ENCODE data around the gene TNFRSF8.
"Not testable (repeated sequence)": the region's sequence is repeated elsewhere in the genome, so short reads cannot be mapped to it uniquely, and the experiment has no call there.

TNFRSF8 gene

DNA sequence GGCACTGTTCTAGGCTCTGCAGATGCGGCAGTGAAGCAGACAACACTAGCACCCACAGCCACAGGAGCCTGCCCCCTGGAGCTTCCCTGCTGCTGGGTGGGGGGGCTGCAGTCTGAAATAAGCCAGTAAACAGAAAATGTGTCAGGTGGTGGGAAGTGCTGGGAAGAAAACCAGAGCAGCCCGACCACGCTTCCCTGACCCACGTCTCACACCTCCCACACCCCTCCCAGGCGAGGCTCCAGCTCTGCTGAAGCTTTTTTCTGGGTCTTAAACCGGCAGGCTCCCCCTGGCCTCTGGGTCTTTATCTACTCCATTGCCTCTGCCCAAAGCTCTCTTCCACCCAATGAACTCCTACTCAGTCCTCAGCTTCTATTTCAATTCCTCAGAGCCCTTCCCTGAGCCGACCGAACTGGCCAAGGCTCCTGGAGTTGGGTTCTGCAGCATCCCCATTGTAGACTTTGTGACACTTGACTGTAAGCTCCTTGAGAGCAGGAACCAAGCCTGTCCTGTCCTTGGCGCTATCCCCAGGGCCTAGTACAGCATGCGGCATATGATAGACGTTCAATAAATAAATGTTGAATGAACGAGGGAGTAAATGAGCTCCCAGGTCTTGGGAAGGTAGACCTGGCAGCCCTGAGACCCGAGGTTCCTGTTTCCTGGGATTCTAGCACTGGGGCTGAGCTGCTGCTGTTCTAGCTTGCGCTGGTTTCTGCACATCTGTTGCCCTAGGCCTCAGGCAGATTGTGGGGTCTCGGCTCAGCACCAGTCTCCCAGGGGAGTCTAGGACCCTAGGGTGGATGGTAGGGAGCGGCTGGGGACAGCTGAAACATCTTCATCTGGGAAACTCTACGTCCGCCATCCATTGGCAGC lies 25.4 kb upstream of the TNFRSF8 start:
- no peak for DNase-seq (ENCODE audit: low read depth)
- no peak overlapping the region for H3K4me3 ChIP-seq (ENCODE audit: low read depth, low read length)

DNA sequence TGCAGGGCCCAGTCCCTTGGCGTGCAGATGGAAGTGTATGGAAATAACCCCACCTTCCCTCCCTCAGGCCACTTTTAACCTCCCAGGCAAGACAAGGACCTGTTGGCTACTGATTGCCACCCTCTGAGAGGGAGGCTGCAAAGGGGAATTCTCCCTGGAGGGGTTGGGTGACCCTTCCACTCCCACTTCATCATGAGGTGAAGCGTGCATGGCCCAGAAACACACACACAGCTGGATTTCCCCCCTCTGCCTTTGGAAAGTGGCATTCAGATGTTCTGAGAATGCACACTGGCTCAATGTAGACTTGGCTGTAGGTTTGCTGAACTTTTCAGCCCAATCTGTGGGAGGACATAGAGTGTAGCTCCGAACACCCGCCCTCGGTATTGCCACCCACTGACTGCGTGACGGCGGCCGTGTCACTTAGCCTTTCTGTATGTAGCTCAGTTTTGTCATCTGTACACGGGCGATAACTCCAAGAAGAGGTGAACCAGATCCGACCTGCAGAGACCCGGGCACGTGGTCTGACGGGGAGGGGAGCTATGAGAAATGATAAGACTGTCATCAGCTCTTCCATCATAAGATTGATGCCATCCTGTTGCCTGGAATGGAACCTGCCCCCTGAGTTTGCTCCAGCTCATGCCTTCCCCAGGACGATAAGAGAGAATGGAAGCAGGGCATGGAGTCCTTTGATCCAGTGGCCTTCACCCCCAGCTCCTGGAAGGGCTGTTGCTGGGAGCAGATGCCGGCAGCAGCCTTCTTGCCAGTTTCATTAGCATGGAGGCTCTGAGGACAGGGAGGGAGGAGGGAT lies 24.5 kb upstream of the TNFRSF8 start:
- H3K4me3 ChIP-seq (ENCODE audit: low read depth, low read length) = no peak overlapping the region
- DNase-seq (ENCODE audit: low read depth) = no peak

DNA sequence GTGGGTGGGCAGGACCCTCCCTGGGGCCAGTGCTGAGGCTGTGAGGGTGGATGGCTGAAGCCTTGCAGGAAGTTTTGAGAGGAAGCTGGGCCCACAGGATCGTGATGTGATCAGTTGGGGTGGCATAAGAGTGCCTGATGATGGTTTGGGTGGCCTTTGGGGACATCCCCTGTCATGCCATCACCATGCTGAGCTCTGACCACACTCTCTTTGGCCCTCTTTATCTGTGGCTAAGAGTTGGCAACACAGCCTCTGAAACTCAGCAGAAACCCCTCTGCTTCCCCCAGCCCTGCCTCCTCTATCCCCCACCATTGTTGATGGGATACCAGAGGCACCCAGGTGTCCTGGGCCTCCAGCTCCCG lies 24.0 kb upstream of the TNFRSF8 start:
- H3K4me3 ChIP-seq (ENCODE audit: low read depth, low read length) = no peak overlapping the region
- no peak for DNase-seq (ENCODE audit: low read depth)

DNA sequence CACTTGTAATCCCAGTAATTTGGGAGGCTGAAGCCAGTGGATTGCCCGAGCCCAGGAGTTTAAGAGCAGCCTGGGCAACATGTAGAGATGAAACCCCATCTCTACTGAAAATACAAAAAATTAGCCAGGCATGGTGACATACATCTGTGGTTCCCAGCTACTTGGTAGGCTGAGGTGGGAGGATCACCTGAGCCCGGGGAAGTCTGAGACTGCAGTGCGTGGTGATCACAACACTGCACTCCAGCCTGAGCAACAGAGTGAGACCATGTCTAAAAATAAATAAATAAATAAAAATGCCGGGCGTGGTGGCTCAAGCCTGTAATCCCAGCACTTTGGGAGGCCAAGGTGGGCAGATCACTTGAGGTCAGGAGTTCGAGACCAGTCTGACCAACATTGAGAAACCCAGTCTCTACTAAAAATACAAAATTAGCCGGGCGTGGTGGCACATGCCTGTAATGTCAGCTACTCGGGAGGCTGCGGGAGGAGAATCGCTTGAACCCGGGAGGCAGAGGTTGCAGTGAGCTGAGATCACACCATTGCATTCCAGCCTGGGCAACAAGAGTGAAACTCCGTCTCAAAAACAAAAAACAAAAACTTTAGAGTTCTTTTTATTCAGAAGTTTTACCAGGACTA lies 23.2 kb upstream of the TNFRSF8 start:
- not testable (repeated sequence) for DNase-seq (ENCODE audit: low read depth); H3K4me3 ChIP-seq (ENCODE audit: low read depth, low read length)

DNA sequence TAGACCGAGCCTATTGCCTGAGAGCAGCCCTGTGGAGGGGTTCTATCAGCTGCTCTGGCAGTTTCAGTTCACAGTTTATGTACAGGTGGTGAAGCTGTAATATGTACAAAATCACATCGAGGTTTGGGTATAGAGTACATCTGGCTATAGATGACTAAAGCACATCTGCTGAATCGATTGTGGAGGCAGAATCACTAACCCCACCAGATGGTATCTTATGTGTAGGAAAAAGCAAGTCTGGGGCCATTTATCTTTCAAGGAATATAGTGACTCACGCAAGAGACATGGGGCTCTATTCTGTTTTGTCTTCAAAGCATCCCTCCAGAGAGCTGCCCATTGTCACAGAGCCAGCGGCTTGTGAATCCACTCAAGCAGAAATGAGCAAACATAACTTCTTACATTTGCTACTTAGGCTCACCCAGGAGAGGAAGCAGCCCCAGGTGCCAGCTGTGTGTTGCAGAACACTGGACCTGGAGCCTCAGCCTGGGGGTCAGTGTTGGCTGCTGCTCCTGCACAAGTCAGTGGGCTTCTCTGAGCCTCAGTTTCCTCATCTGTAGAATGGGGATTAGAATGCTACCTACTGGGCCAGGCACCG lies 22.5 kb upstream of the TNFRSF8 start:
- peak; percentile 78 for DNase-seq (ENCODE audit: low read depth)
- H3K4me3 ChIP-seq (ENCODE audit: low read depth, low read length) = no peak overlapping the region

DNA sequence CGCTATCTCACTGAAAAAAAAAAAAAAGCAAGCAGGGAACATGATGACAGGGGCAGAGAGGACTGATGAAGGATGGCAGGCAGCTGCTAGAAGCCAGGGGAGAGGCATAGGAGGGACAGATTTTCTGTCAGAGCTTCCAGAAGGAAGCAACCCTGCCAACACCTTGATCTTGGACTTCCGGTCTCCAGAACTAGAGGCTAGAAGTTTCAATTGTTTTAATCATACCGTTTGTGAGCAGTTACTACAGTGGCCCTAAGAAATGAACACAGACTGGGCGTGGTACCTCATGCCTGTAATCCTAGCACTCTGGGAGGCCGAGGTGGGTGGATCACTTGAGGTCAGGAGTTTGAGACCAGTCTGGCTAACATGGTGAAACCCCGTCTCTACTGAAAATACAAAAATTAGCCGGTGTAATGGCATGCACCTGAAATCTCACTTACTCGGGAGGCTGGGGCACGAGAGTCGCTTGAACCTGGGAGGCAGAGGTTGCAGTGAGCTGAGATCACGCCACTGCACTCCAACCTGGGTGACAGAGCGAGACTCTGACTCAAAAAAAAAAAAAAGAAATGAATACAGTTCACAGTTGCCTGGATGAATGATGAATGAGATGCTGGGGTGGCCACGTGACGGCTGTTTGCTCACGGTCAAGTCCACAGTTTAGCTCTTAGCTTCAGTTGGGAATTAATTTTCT lies 18.8 kb upstream of the TNFRSF8 start:
- DNase-seq (ENCODE audit: low read depth); H3K4me3 ChIP-seq (ENCODE audit: low read depth, low read length): not testable (repeated sequence)

DNA sequence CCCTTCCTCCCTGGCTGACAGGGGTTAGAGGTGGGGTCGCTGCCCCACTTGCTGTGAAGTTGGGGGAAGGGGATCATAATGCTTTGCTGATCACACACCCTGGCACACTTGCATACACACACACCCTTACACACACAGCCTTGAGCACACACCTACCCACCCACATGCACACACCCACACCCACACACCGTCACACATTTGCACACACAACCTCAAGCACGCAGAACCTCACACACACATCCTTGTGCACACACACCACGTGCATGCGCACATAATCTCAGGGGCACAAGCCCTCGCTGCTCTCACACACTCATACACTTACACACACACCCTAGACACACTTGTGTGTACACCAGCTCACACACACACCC lies 16.4 kb upstream of the TNFRSF8 start:
- H3K4me3 ChIP-seq (ENCODE audit: low read depth, low read length) = no peak overlapping the region
- DNase-seq (ENCODE audit: low read depth) = no peak

DNA sequence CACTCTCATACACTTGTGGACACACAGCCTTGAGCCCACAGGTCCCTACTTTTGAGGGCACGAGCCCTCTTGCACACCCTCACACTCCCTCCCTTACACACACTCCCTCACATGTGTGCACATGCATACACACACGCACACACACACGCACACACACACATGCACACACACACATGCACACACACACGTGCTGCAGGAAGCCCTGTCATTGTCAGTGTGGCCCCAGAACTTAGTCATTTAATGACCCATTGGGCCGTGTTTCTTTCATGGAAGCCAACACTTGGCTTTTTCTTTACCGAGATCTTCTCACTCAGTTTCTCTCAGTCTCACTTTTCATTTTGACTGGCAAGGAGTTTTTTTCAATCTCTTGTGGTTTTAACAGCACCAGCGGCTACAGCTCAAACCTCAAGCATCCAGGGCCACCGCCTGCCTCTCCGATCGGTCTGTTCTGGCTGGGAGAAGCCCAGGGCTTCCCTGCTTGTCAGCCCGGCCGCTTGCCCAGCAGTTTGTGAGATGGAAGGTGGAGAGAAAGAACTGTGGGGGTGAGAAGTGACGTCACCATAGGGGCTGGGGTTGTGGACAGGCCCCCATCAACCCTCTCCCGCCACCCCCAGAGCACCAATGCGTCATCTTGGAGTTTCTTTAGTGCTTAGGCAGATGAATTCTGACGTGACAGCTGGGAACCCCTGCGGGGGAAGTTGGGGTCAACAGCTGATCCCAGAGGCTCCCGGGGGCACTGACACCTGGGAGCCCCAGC lies 15.8 kb upstream of the TNFRSF8 start:
- no peak for DNase-seq (ENCODE audit: low read depth)
- no peak overlapping the region for H3K4me3 ChIP-seq (ENCODE audit: low read depth, low read length)

DNA sequence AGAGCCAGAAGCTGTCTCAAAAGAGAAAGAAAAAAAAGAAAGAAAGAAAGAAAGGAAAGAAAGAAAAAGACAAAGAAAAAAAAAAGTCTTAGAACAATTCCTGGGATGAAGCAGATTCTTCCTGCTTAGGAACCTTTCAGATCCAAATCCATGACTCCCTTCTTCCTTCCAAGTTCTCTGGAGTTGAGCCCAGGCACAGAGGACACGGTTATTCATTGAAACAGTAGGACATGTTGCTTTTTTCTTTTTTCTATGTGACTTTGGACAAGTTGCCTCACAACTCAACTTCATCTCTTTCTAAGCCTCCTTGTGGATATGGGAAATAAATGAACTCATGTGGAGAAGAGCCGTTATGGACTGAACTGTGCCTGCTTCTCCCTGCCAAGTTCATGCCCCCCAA lies 14.7 kb upstream of the TNFRSF8 start:
- H3K4me3 ChIP-seq (ENCODE audit: low read depth, low read length) = no peak overlapping the region
- DNase-seq (ENCODE audit: low read depth) = no peak

DNA sequence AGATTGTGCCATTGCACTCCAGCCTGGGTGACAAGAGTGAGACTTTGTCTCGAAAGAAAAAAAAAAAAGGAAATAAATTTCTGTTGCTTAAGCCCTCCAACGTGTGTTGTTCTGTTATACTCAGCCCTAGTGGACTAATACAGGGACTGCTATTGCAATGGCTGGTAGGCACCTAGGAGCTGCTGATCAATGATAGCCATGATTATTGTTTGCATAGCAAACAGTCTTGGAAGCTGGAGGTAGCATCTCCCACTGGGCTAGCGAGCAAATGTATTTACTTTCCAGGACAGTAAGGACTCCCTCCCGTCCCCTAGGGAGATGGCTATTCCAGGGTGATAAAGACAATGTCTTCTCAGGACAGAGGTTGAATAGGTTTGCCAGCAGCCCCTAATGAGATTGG lies 13.5 kb upstream of the TNFRSF8 start:
- H3K4me3 ChIP-seq (ENCODE audit: low read depth, low read length) = no peak overlapping the region
- DNase-seq (ENCODE audit: low read depth) = no peak

DNA sequence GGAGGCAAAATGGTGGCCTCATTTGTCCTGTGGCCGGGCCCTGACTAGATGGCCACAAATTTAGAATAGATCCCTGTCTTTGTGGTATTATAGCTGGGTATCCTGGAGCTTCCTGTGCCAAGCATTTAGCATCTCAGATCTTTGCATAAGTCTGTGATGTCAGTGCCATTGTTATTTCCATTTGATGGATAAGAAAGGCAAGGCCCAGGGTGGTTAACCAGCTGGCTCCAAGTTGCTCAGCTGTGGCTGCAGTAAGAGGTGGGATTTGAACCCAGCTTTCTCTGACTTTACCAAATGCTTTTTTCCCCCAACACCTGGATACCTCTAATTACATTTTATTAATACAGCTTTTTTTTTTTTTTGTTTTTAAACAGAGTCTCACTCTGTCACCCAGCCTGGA lies 11.7 kb upstream of the TNFRSF8 start:
- DNase-seq (ENCODE audit: low read depth) = no peak

DNA sequence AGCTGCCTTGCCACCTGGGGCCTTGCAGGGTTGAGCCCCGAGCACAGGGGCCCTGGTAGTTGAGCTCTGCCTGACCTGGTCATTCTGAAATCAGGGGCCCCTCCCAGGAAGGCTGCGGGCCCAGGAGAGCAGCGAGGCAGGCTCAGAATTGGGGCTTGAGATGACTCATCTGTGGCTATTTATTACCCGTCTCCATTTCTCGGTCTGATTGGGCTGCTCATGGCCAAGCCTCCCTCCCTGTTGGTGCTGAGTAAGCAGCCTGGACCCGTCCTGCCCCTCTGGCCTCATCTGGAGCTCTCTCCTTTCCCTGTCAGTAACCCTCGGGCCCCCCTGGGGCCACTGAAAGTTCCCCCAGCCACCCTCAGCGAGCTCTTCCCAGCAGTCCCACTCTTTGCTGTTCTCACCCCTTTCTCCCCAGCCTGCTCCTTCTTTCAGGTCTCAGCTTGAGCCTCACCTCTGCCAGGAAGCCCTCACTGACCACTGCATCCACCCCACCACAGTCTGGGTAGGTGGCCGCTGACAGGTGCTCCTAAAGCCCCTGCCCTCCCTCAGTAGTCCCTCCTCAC lies 11.0 kb upstream of the TNFRSF8 start:
- DNase-seq (ENCODE audit: low read depth) = peak; percentile 57
- H3K4me3 ChIP-seq (ENCODE audit: low read depth, low read length) = no peak overlapping the region

More for the DNA sequence above, 11.7 kb upstream of the TNFRSF8 start:
- no peak overlapping the region for H3K4me3 ChIP-seq (ENCODE audit: low read depth, low read length)

DNA sequence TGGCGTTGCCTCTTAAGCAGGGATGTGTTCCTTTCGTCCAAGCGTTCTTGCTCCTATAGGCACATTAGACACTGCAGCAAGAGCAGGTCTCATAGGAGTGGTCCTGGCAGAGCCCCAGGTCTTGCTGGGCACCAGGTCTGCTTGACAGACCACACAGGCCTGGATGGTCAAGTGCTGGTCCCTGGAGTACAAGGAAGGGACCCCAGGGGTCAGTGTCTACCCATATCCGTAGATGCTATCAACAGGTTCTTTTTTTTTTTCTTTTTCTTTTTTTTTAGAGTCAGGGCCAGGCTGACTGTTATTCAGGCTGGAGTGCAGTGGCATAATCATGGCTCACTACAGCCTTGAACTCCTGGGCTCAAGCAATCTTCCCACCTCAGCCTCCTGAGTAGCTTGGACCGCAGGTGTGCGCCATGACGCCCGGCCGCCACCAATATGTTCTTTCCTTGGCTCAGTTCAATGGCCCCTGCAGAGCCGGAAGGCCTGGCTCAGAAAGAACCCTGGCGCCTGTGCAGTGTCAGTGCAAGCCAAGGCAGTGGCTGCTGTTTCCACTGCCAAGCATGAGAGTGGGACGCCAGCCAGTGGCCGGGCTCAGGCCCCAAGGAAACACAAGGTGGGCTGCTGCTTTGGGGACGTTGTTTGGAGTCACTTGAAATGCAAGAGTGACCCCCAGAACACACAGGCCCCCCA lies 10.0 kb upstream of the TNFRSF8 start:
- no peak overlapping the region for H3K4me3 ChIP-seq (ENCODE audit: low read depth, low read length)
- no peak for DNase-seq (ENCODE audit: low read depth)

DNA sequence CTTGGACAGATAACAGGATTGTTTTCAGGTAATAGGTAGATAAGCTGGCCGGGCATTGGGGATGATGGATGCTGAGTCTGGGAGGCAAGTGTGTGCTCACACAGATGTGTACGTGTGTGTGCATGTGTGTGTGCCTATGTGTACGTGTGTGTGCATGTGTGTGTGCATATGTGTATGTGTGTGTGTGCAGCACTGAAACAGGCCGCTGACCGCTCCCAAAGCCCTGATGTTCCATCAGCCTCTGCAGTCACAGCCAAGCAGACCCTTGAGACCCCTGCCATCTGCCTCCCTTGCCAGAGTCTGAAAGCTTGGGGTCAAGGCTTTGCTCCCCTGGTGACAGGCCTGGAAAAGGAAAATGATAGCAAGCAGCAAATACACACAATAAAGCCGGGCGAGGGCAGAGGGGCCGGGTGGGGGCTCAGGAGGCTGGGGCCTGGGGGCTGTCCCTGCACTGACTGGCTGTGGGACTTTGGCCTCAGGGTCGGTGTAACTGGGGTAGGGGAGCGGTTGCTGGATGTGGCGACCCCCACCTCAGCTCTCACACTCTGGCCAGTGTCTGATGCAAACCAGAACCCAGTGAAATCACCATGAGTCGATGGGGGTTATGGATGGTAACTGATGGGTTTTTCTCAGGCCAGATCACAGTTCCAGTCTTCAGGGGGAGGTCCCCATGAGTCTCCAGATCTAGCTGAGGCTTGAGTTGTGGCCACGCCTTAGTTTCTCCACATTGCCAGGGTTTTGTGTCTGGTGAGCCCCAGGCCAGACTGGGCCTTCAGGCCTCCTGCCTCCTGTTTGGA lies 9.2 kb upstream of the TNFRSF8 start:
- DNase-seq (ENCODE audit: low read depth) = no peak

DNA sequence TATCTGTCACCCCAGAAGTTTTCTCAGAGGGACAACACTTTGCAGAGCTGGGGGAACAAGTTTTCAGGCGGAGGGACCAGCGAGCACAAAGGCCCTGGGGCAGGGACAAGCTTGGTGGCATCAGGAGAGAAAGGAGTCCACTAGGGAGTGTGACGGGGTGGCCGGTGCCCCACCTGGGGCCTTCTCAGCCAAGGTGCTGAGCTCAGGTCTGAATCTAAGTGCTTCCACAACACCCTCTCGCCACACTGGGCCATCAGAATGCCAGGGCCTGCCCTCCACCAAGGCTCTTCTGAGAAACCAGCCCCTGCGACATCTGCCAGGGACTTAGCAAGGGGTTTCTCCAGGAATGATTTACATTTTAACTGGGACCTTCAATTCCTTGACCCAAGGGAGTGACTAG lies 7.8 kb upstream of the TNFRSF8 start:
- H3K4me3 ChIP-seq (ENCODE audit: low read depth, low read length) = no peak overlapping the region
- no peak for DNase-seq (ENCODE audit: low read depth)

More for the DNA sequence above, 9.2 kb upstream of the TNFRSF8 start:
- H3K4me3 ChIP-seq (ENCODE audit: low read depth, low read length) = no peak overlapping the region

DNA sequence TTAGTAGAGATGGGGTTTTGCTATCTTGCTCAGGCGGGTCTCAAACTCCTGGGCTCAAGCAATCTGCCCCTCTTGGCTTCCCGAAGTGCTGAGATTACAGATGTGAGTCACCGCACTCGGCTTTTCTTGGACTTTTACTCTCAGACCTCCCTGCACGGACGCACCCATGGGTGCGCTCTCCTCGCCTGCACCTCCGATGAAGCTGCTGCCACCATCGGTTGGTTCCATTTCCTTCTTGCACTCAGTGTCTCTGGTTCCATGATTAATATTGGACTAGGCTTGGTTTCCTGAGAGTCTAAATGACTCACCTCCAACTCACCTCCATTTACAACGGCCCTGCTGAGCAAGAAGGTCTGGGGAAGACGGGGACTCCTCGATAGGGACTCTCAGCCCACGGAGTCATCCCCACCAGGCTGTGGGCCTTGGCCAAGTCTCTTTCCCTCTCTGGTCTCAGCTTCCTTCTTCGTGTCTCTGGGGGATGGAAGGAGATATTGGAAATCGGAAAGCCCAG lies 6.7 kb upstream of the TNFRSF8 start:
- DNase-seq (ENCODE audit: low read depth) = no peak
- H3K4me3 ChIP-seq (ENCODE audit: low read depth, low read length) = no peak overlapping the region

DNA sequence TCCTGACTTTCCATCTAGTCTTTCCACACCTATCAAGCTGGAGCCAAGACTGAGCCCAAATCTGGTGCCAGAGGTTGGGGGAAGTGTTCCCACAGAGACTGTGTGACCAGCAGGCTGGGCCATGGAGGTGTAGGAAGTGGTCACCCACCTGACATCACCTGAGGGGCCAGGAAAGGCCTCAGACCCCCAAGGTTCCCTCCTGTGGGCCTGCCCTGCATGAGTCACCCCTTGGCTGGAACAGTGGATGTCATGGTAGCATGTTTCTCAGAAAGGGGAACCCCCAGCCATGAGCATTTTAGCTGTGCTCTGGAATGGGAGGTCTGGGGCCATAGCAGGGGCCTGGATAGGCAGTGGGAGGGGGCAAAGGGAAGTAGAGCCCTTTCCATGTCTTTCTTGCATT lies 5.7 kb upstream of the TNFRSF8 start:
- no peak overlapping the region for H3K4me3 ChIP-seq (ENCODE audit: low read depth, low read length)

More for the DNA sequence above, 5.7 kb upstream of the TNFRSF8 start:
- DNase-seq (ENCODE audit: low read depth) = no peak

All from skeletal muscle cell (primary cell).